K562 (cell line): ENCODE data around the gene NPM3. TPM values are rescaled to one million over a fixed set of nuclear protein-coding genes. Genes with fewer than 3 reads are reported as not detected.

Experiments used
- ASH1L ChIP-seq: fragments of 450-650 bp; IDR thresholded peaks from 2 replicates; pipeline ENCODE4 v1.6.1; 2018; ENCODE audit warnings: borderline replicate concordance, mild to moderate bottlenecking, low read depth; ENCODE audit not compliant: partially characterized antibody
- CBX1 ChIP-seq: sonication (generic); IDR thresholded peaks from 2 replicates; pipeline ENCODE4 v1.6.1; 2016; ENCODE audit warnings: antibody characterized with exemption, low read depth, mild to moderate bottlenecking
- FOXM1 ChIP-seq, 2 experiments: fragments of 450-650 bp in 1 of 2; sonication (generic) in 1 of 2; formaldehyde crosslinking in 1 of 2; IDR thresholded peaks; 2 replicates each; pipeline versions ENCODE4 v1.6.1 to v1.9.0; 2017 to 2022; ENCODE audit warnings: low read depth in 2 of 2, mild to moderate bottlenecking in 2 of 2, missing genetic modification reagents in 1 of 2, moderate library complexity in 1 of 2
- NCOA4 ChIP-seq: fragments of 450-650 bp; IDR thresholded peaks from 2 replicates; pipeline ENCODE4 v1.6.1; 2018; ENCODE audit warnings: mild to moderate bottlenecking; ENCODE audit not compliant: partially characterized antibody
- NFE2L1 ChIP-seq: fragments of 450-650 bp; IDR thresholded peaks from 2 replicates; pipeline ENCODE4 v1.6.1; 2016; ENCODE audit warnings: missing genetic modification characterization, low read depth, mild to moderate bottlenecking, missing compliant biosample characterization, moderate library complexity, borderline replicate concordance
- PML ChIP-seq: IDR thresholded peaks from 2 replicates; pipeline ENCODE4 v1.6.1; 2012; ENCODE audit warnings: low read length, inconsistent platforms
- SIRT6 ChIP-seq: IDR thresholded peaks from one replicate; pipeline ENCODE4 v1.6.1; 2012; ENCODE audit warnings: low read depth, mild to moderate bottlenecking, control low read depth, inconsistent platforms, low read length, moderate library complexity
- TAL1 ChIP-seq: fragments of 450-650 bp; IDR thresholded peaks from 2 replicates; pipeline ENCODE4 v1.6.1; 2016; ENCODE audit warnings: mild to moderate bottlenecking
- polyA plus RNA-seq, 8 experiments: library from polyadenylated mRNA; depleted of rRNA in 4 of 8; stranded (reverse) in 5 of 8; unstranded in 3 of 8; fragments of >200 nt; fragmentation: Nextera tagmentation in 2 of 8; fragmentation: Illumina TruSeq in 1 of 8; extraction: Ambion mirVana in 2 of 8; extraction: Trizol in 1 of 8; gene quantifications; 2 replicates each; pipeline versions ENCODE4 v1.2.1 to v1.2.3, GENCODE V29; 2011 to 2014; ENCODE audit warnings: inconsistent platforms in 1 of 8, missing spikeins in 1 of 8
- total RNA-seq, 7 experiments: library from RNA; depleted of rRNA in 6 of 7; stranded (reverse); fragments of >200 nt in 6 of 7; fragmentation: Illumina TruSeq in 2 of 7; extraction: Trizol in 2 of 7; gene quantifications; 2 replicates each; pipeline versions ENCODE4 v1.2.1 to v1.2.3, GENCODE V29; 2011 to 2021; ENCODE audit warnings: low replicate concordance in 1 of 7
- TF ChIP-seq, protein P1 (sequence below): fragments of 450-650 bp; IDR thresholded peaks from 2 replicates; pipeline ENCODE4 v1.6.1; 2016; ENCODE audit warnings: low read depth
- TF ChIP-seq, protein P2 (sequence below): fragments of 250-450 bp; sonication (Bioruptor Pico); IDR thresholded peaks from 2 replicates; pipeline ENCODE4 v1.8.0; 2021; ENCODE audit warnings: borderline replicate concordance, mild to moderate bottlenecking, moderate library complexity; ENCODE audit not compliant: poor library complexity, severe bottlenecking
- TF ChIP-seq, protein P3 (sequence below): sonication (generic); formaldehyde crosslinking; IDR thresholded peaks from 2 replicates; pipeline ENCODE4 v1.5.0; 2020; ENCODE audit warnings: missing genetic modification reagents
- TF ChIP-seq, protein P4 (sequence below): fragments of 450-650 bp; IDR thresholded peaks from 2 replicates; pipeline ENCODE4 v1.6.1; 2014; ENCODE audit warnings: low read depth, mild to moderate bottlenecking, moderate library complexity, borderline replicate concordance
- TF ChIP-seq, protein P5 (sequence below), 2 experiments: fragments of 450-650 bp in 1 of 2; IDR thresholded peaks; 2 replicates each; pipeline ENCODE4 v1.6.1; 2011 to 2017; ENCODE audit warnings: low read depth in 2 of 2, antibody characterized with exemption in 1 of 2, borderline replicate concordance in 1 of 2, low read length in 1 of 2, mild to moderate bottlenecking in 1 of 2, mixed read lengths in 1 of 2; ENCODE audit not compliant: control insufficient read depth in 1 of 2

The NPM3 gene
- total and polyA plus RNA-seq, 9 of the 15 experiments (the other 6 are each of a cell fraction or from before 2014, with no cell fraction given), result 15.2 to 239 (median 114) TPM

DNA sequence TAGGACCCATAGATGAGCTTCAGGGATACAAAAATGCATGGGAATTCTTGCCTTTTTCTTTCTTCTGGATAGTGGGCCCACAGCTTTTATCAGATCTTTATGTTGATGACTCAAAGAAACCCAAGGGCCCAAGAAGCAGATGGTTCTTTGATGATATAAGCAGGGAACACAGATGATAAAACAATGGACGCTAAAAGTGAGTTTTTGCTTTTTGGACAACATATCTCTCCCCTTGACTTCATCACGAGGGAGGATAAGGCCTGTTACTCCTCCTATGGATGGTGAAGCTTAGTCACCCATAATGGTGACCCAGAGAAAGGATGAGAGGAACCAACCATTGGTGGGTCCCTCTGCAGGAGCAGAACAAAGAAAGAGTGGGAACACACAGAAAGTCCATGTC lies 41.5 kb upstream of the NPM3 start (continued):
- TF ChIP-seq, protein P1, sequence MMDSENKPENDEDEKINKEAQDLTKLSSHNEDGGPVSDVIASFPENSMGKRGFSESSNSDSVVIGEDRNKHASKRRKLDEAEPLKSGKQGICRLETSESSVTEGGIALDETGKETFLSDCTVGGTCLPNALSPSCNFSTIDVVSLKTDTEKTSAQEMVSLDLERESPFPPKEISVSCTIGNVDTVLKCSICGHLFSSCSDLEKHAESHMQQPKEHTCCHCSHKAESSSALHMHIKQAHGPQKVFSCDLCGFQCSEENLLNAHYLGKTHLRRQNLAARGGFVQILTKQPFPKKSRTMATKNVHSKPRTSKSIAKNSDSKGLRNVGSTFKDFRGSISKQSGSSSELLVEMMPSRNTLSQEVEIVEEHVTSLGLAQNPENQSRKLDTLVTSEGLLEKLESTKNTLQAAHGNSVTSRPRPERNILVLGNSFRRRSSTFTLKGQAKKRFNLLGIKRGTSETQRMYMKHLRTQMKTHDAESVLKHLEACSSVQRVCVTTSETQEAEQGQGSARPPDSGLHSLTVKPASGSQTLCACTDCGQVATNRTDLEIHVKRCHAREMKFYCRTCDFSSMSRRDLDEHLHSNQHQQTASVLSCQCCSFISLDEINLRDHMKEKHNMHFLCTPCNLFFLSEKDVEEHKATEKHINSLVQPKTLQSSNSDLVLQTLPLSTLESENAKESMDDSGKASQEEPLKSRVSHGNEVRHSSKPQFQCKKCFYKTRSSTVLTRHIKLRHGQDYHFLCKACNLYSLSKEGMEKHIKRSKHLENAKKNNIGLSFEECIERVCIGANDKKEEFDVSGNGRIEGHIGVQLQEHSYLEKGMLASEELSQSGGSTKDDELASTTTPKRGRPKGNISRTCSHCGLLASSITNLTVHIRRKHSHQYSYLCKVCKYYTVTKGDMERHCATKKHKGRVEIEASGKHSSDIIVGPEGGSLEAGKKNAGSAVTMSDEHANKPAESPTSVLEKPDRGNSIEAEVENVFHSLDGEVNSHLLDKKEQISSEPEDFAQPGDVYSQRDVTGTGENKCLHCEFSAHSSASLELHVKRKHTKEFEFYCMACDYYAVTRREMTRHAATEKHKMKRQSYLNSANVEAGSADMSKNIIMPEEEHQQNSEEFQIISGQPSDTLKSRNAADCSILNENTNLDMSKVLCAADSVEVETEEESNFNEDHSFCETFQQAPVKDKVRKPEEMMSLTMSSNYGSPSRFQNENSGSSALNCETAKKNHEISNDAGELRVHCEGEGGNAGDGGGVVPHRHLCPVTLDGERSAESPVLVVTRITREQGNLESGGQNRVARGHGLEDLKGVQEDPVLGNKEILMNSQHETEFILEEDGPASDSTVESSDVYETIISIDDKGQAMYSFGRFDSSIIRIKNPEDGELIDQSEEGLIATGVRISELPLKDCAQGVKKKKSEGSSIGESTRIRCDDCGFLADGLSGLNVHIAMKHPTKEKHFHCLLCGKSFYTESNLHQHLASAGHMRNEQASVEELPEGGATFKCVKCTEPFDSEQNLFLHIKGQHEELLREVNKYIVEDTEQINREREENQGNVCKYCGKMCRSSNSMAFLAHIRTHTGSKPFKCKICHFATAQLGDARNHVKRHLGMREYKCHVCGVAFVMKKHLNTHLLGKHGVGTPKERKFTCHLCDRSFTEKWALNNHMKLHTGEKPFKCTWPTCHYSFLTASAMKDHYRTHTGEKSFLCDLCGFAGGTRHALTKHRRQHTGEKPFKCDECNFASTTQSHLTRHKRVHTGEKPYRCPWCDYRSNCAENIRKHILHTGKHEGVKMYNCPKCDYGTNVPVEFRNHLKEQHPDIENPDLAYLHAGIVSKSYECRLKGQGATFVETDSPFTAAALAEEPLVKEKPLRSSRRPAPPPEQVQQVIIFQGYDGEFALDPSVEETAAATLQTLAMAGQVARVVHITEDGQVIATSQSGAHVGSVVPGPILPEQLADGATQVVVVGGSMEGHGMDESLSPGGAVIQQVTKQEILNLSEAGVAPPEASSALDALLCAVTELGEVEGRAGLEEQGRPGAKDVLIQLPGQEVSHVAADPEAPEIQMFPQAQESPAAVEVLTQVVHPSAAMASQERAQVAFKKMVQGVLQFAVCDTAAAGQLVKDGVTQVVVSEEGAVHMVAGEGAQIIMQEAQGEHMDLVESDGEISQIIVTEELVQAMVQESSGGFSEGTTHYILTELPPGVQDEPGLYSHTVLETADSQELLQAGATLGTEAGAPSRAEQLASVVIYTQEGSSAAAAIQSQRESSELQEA, result no peak
- TF ChIP-seq, protein P2, sequence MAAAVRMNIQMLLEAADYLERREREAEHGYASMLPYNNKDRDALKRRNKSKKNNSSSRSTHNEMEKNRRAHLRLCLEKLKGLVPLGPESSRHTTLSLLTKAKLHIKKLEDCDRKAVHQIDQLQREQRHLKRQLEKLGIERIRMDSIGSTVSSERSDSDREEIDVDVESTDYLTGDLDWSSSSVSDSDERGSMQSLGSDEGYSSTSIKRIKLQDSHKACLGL (CRISPR knock-in tag), result no peak
- peak; percentile 84 for TF ChIP-seq TAL1
- TF ChIP-seq, protein P3, sequence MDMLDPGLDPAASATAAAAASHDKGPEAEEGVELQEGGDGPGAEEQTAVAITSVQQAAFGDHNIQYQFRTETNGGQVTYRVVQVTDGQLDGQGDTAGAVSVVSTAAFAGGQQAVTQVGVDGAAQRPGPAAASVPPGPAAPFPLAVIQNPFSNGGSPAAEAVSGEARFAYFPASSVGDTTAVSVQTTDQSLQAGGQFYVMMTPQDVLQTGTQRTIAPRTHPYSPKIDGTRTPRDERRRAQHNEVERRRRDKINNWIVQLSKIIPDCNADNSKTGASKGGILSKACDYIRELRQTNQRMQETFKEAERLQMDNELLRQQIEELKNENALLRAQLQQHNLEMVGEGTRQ (CRISPR knock-in tag), result no peak
- TF ChIP-seq PML, result peak; percentile 75
- no peak for TF ChIP-seq CBX1
- TF ChIP-seq NFE2L1, result no peak
- TF ChIP-seq, protein P4, sequence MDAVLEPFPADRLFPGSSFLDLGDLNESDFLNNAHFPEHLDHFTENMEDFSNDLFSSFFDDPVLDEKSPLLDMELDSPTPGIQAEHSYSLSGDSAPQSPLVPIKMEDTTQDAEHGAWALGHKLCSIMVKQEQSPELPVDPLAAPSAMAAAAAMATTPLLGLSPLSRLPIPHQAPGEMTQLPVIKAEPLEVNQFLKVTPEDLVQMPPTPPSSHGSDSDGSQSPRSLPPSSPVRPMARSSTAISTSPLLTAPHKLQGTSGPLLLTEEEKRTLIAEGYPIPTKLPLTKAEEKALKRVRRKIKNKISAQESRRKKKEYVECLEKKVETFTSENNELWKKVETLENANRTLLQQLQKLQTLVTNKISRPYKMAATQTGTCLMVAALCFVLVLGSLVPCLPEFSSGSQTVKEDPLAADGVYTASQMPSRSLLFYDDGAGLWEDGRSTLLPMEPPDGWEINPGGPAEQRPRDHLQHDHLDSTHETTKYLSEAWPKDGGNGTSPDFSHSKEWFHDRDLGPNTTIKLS, result no peak
- TF ChIP-seq NCOA4, result no peak
- TF ChIP-seq ASH1L, result no peak
- TF ChIP-seq, protein P5, sequence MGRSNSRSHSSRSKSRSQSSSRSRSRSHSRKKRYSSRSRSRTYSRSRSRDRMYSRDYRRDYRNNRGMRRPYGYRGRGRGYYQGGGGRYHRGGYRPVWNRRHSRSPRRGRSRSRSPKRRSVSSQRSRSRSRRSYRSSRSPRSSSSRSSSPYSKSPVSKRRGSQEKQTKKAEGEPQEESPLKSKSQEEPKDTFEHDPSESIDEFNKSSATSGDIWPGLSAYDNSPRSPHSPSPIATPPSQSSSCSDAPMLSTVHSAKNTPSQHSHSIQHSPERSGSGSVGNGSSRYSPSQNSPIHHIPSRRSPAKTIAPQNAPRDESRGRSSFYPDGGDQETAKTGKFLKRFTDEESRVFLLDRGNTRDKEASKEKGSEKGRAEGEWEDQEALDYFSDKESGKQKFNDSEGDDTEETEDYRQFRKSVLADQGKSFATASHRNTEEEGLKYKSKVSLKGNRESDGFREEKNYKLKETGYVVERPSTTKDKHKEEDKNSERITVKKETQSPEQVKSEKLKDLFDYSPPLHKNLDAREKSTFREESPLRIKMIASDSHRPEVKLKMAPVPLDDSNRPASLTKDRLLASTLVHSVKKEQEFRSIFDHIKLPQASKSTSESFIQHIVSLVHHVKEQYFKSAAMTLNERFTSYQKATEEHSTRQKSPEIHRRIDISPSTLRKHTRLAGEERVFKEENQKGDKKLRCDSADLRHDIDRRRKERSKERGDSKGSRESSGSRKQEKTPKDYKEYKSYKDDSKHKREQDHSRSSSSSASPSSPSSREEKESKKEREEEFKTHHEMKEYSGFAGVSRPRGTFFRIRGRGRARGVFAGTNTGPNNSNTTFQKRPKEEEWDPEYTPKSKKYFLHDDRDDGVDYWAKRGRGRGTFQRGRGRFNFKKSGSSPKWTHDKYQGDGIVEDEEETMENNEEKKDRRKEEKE (IDR thresholded peaks at IDR 0.05; ENCODE audit: borderline replicate concordance in 1 of 2, control insufficient read depth in 1 of 2, low read depth in 2 of 2, low read length in 1 of 2), result no peak
- peak; percentile 73 for TF ChIP-seq FOXM1 (IDR thresholded peaks at IDR 0.05; ENCODE audit: low read depth)
- TF ChIP-seq FOXM1 (CRISPR knock-in tag; IDR thresholded peaks at IDR 0.05; ENCODE audit: low read depth), result no peak
- no peak for TF ChIP-seq SIRT6
